ENCODE data around the gene DAAM1. TPM values are rescaled to one million over a fixed set of nuclear protein-coding genes. Genes with fewer than 3 reads are reported as not detected.

Gene DAAM1
- total and polyA plus RNA-seq, 3 donors from 2014 or later = 23.9 to 57.3 (median 54.6) TPM

DNA sequence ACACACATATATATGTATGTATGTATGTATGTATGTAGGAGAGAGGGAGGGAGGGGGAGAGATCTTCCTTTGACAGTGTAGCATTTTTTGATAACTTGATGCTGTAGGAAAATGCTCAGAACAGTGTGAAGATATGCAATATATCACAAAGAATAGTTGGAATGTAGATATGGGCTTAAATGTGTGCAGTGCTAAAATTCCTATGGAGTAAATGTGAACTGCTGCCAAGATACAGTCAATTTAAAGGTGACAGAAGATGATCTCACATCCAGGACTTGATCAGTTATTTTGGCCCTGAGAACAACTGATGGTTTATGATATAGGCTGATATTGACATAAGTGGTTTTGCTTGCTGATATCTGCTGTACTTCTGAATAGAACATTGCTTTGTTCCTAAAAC is 84.2 kb downstream of the DAAM1 start:
- H3K4me1 ChIP-seq = peaks cover 6% of the 10 kb centered on the region
- H3K4me3 ChIP-seq = no peak overlapping the region
- no peak overlapping the region for H3K27ac ChIP-seq
- no peaks in the 10 kb centered on the region for H3K27me3 ChIP-seq
- DNase-seq = no peak
- H3K9me3 ChIP-seq = no peaks in the 10 kb centered on the region
- H3K36me3 ChIP-seq (ENCODE audit: low read depth, missing control alignments) = no peaks in the 10 kb centered on the region
- no peak for TF ChIP-seq POLR2A (IDR thresholded peaks at IDR 0.05)
- TF ChIP-seq, protein P1, sequence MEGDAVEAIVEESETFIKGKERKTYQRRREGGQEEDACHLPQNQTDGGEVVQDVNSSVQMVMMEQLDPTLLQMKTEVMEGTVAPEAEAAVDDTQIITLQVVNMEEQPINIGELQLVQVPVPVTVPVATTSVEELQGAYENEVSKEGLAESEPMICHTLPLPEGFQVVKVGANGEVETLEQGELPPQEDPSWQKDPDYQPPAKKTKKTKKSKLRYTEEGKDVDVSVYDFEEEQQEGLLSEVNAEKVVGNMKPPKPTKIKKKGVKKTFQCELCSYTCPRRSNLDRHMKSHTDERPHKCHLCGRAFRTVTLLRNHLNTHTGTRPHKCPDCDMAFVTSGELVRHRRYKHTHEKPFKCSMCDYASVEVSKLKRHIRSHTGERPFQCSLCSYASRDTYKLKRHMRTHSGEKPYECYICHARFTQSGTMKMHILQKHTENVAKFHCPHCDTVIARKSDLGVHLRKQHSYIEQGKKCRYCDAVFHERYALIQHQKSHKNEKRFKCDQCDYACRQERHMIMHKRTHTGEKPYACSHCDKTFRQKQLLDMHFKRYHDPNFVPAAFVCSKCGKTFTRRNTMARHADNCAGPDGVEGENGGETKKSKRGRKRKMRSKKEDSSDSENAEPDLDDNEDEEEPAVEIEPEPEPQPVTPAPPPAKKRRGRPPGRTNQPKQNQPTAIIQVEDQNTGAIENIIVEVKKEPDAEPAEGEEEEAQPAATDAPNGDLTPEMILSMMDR (IDR thresholded peaks at IDR 0.05) = no peak
- intact Hi-C loops (cut with DNase I; ENCODE audit: low total_unique reads) = no loop called here

DNA sequence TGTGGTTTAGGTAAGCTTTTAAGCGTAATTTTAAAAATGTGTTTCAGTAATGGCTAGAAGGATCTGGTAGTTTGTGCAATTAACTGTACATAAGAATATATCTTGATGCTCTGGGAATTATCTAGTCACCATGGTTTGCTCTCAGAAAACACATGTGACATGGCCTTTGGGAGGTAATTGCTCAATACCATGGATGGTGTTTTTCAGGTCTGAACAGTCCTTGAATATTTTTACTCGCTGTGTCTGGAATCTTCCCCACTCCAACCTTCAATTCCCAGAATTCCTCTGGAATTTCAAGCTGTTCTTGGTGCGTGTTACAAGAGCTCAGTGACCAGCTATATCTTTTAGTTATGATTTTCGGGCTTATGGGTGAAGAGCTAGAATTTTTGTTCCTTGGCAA is 85.3 kb downstream of the DAAM1 start:
- H3K27ac ChIP-seq = no peak overlapping the region
- H3K4me1 ChIP-seq = peaks cover 6% of the 10 kb centered on the region
- no peak overlapping the region for H3K4me3 ChIP-seq
- no peak for TF ChIP-seq POLR2A (IDR thresholded peaks at IDR 0.05)
- TF ChIP-seq, protein P1 (IDR thresholded peaks at IDR 0.05) = no peak
- 61 to 76% methylated on average over 4 of the region's 4 CpGs for WGBS, 2 donors
- intact Hi-C loops (cut with DNase I; ENCODE audit: low total_unique reads) = no loop called here
- H3K27me3 ChIP-seq = no peaks in the 10 kb centered on the region
- H3K9me3 ChIP-seq = no peaks in the 10 kb centered on the region
- H3K36me3 ChIP-seq (ENCODE audit: low read depth, missing control alignments) = no peaks in the 10 kb centered on the region
- no peak for DNase-seq

DNA sequence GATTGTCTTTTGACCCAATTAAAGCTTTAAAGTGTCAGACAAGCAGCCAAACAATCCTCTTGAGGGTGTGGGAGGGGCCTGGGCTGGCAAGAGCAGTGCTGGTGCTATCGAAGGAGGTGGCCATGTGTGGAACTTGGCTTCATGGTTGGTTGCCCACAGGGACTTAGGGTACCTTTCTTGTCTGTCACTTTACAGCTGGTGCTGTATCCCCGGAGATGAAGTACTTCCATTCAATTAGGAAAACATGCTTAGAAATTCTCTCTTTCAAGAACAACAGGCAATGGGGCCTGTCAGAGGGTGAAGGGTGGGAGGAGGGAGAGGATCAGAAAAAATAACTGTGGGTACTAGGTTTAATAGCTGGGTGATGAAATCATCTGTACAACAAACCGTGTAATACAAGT is 86.5 kb downstream of the DAAM1 start:
- H3K27ac ChIP-seq = no peak overlapping the region
- DNase-seq = no peak
- no peak overlapping the region for H3K4me3 ChIP-seq
- H3K36me3 ChIP-seq (ENCODE audit: low read depth, missing control alignments) = no peaks in the 10 kb centered on the region
- intact Hi-C loops (cut with DNase I; ENCODE audit: low total_unique reads) = no loop called here
- no peaks in the 10 kb centered on the region for H3K27me3 ChIP-seq
- WGBS, 2 donors = 48 to 55% methylated on average over 3 of the region's 3 CpGs
- H3K4me1 ChIP-seq = peaks cover 6% of the 10 kb centered on the region
- no peaks in the 10 kb centered on the region for H3K9me3 ChIP-seq
- TF ChIP-seq POLR2A (IDR thresholded peaks at IDR 0.05) = no peak
- TF ChIP-seq, protein P1 (IDR thresholded peaks at IDR 0.05) = no peak

DNA sequence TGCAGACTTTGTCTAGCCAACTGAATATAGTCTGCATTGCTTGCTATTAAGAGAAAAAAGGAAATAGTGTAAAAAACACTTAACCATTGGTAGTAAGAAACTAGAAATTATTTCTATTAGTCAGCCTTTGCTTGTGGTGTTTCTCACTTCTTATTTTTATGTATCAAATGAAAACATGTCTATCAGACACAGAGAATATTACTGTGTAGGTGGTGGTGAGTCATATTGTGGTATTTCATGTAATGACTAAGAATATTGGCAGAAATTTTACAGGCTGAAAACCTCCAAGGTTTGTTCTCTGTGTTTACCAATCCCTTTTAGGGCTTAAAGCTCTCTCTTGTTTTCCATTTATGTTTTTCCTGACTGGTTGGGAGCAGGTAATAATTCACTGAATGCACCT is 87.2 kb downstream of the DAAM1 start:
- no peak overlapping the region for H3K4me3 ChIP-seq
- peaks cover 6% of the 10 kb centered on the region for H3K4me1 ChIP-seq
- no peaks in the 10 kb centered on the region for H3K36me3 ChIP-seq (ENCODE audit: low read depth, missing control alignments)
- H3K27ac ChIP-seq = no peak overlapping the region
- no peak for TF ChIP-seq POLR2A (IDR thresholded peaks at IDR 0.05)
- TF ChIP-seq, protein P1 (IDR thresholded peaks at IDR 0.05) = no peak
- H3K27me3 ChIP-seq = no peaks in the 10 kb centered on the region
- intact Hi-C loops (cut with DNase I; ENCODE audit: low total_unique reads) = no loop called here
- DNase-seq = no peak
- no peaks in the 10 kb centered on the region for H3K9me3 ChIP-seq

DNA sequence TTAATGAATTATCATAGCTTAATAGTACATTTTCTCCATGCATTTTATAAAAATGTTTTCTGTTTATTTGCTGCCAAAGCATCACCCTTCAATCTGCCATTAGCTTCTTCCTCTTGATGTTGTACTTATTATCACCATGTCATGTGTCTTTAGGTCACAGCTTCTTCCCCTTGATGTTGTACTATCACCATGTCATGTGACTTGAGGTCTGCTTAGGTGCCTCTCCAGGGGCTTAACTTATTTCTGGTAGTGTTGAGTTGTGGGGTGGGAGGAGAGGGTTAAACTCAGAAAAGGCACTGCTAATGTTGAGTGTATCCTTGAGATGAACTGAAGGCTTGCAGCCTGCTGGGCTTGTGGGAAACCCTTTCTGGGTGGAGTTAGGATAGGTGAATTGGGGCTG is 87.8 kb downstream of the DAAM1 start:
- intact Hi-C loops (cut with DNase I; ENCODE audit: low total_unique reads) = no loop called here
- Histone ChIP-seq H3K4me3 (no peak overlapping the region), H3K4me1 (peaks cover 6% of the 10 kb centered on the region), H3K9me3 (no peaks in the 10 kb centered on the region), H3K27me3 (no peaks in the 10 kb centered on the region), H3K27ac (no peak overlapping the region), H3K36me3 (ENCODE audit: low read depth, missing control alignments) (no peaks in the 10 kb centered on the region)
- no peak for TF ChIP-seq POLR2A (IDR thresholded peaks at IDR 0.05)
- TF ChIP-seq, protein P1 (IDR thresholded peaks at IDR 0.05) = no peak
- no peak for DNase-seq
